Measurements from ENCODE around the gene IL17REL. TPM values are rescaled to one million over a fixed set of nuclear protein-coding genes. Genes with fewer than 3 reads are reported as not detected.

Gene IL17REL
- total RNA-seq, 1 donor from 2014 or later = not detected

DNA sequence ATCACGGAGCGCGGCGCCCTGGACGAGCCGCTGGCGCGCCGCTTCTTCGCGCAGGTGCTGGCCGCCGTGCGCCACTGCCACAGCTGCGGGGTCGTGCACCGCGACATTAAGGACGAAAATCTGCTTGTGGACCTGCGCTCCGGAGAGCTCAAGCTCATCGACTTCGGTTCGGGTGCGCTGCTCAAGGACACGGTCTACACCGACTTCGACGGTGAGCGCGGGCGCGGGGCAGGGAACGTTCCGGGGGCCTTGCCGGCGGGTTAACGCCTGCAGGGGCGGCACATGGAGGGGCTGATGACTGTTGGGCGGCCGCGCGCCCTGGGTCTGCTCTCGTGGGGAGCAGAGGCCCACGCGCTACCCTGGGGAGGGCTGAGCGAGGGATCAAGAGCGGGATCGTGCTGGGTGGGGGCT is 51.0 kb downstream of the IL17REL start:
- TF ChIP-seq POLR2AphosphoS5 (IDR thresholded peaks at IDR 0.05; ENCODE audit: insufficient read depth in 1 of 2, low read depth in 1 of 2) (peak in 1 of 2 donors; percentile 58), POLR2A (IDR thresholded peaks at IDR 0.05) (no peak)
- TF ChIP-seq, protein P1, sequence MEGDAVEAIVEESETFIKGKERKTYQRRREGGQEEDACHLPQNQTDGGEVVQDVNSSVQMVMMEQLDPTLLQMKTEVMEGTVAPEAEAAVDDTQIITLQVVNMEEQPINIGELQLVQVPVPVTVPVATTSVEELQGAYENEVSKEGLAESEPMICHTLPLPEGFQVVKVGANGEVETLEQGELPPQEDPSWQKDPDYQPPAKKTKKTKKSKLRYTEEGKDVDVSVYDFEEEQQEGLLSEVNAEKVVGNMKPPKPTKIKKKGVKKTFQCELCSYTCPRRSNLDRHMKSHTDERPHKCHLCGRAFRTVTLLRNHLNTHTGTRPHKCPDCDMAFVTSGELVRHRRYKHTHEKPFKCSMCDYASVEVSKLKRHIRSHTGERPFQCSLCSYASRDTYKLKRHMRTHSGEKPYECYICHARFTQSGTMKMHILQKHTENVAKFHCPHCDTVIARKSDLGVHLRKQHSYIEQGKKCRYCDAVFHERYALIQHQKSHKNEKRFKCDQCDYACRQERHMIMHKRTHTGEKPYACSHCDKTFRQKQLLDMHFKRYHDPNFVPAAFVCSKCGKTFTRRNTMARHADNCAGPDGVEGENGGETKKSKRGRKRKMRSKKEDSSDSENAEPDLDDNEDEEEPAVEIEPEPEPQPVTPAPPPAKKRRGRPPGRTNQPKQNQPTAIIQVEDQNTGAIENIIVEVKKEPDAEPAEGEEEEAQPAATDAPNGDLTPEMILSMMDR (IDR thresholded peaks at IDR 0.05) = no peak
- H3K27me3 ChIP-seq = no peaks in the 10 kb centered on the region
- peaks cover 53% of the 10 kb centered on the region for H3K4me1 ChIP-seq
- peaks cover 0 to 25% of the 10 kb centered on the region in 2 donors for H3K36me3 ChIP-seq
- H3K4me3 ChIP-seq = peak overlapping the region; percentile 76 to 100
- peak overlapping the region; percentile 89 for H3K27ac ChIP-seq
- intact Hi-C loops (cut with DNase I) = loop anchor here (2.0 kb wide), 1 partner anchor 25 kb away; no protein-coding TSS in a partner anchor
- DNase-seq (ENCODE audit: extremely low spot score in 2 of 2) = no peak
- H3K9me3 ChIP-seq = no peaks in the 10 kb centered on the region

DNA sequence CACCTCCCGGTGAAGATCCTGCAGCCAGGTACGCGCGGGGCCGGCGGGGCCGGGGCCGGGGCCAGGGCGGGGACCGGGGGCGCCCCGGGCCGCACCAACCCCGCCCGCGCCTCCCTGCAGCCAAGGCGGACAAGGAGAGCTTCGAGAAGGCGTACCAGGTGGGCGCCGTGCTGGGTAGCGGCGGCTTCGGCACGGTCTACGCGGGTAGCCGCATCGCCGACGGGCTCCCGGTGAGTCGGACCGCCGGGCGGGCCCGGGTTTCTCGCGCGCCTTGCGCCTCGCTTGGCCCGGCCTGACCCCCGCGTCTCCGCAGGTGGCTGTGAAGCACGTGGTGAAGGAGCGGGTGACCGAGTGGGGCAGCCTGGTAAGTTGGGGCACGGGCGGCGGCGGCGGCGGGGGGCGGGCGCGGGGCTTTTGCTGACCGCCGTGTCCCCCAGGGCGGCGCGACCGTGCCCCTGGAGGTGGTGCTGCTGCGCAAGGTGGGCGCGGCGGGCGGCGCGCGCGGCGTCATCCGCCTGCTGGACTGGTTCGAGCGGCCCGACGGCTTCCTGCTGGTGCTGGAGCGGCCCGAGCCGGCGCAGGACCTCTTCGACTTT is 51.5 kb downstream of the IL17REL start:
- intact Hi-C loops (cut with DNase I) = loop anchor here (2.0 kb wide), 1 partner anchor 24 kb away; no protein-coding TSS in a partner anchor
- Histone ChIP-seq H3K27me3 (no peaks in the 10 kb centered on the region), H3K27ac (peak overlapping the region; percentile 89), H3K36me3 (peaks cover 0 to 25% of the 10 kb centered on the region in 2 donors), H3K4me3 (peak overlapping the region; percentile 76 to 100), H3K4me1 (peaks cover 48% of the 10 kb centered on the region), H3K9me3 (no peaks in the 10 kb centered on the region)
- TF ChIP-seq, protein P1 (IDR thresholded peaks at IDR 0.05) = no peak
- TF ChIP-seq POLR2A (IDR thresholded peaks at IDR 0.05) (no peak), POLR2AphosphoS5 (IDR thresholded peaks at IDR 0.05; ENCODE audit: insufficient read depth in 1 of 2, low read depth in 1 of 2) (no peak)
- DNase-seq (ENCODE audit: extremely low spot score in 2 of 2) = no peak

DNA sequence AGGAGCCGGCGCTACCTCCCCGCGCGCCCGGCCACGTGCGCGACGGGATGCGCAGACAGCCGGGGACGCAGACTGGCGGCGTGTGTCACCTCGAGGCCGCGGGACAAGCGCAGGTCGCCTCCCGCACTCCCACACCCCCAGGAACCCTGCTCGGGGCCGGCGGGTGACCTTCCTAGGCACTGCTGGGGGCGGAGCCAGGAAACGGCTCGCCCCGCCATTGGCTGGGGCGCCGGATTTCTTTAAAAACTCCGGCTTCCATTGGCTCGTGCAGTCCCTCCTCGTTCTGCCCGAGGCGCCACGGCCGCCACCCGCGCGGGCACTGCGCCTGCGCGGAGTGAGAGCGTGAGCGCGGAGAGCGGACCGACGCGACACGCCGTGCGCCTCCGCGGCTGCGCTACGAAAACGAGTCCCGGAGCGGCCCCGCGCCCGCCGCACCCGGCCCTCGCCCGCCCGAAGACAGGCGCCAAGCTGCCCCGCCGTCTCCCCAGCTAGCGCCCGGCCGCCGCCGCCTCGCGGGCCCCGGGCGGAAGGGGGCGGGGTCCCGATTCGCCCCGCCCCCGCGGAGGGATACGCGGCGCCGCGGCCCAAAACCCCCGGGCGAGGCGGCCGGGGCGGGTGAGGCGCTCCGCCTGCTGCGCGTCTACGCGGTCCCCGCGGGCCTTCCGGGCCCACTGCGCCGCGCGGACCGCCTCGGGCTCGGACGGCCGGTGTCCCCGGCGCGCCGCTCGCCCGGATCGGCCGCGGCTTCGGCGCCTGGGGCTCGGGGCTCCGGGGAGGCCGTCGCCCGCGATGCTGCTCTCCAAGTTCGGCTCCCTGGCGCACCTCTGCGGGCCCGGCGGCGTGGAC is 52.2 kb downstream of the IL17REL start, which contains the start of gene PIM3:
Gene PIM3 (plus strand): TSS at position 614 of the 846 bp plus-strand sequence. CDS start 176 bp downstream, at position 790.
- DNase-seq (ENCODE audit: extremely low spot score in 2 of 2) = no peak

DNA sequence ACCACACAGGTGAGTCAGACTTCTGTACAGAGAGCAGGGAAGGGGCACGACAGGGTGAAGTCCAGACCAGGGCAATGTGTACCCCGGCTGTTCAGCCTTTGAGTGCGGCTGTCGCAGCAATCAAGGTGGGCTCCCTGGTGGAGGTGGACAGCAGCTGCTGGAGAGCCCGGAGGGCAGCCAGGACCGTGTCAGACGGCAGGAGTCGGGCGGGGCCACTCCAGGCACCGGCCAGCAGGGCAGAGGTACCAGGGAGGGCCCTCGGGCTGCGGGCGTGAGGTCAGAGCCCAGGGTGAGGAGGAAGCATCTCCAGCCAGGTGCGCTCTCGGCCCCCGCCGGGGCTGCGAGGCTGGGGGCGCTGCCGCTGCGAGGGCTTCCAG is 52.8 kb downstream of the IL17REL start:
- DNase-seq (ENCODE audit: extremely low spot score in 2 of 2) = no peak
- no peak for TF ChIP-seq POLR2A (IDR thresholded peaks at IDR 0.05)
- TF ChIP-seq, protein P1 (IDR thresholded peaks at IDR 0.05) = peak in 1 of 3 experiments; percentile 11
- Histone ChIP-seq H3K9me3 (no peaks in the 10 kb centered on the region), H3K4me3 (peak overlapping the region; percentile 76 to 100), H3K27ac (peak overlapping the region; percentile 89), H3K36me3 (peaks cover 0 to 25% of the 10 kb centered on the region in 2 donors), H3K4me1 (peaks cover 37% of the 10 kb centered on the region), H3K27me3 (no peaks in the 10 kb centered on the region)
- intact Hi-C loops (cut with DNase I) = loop anchor here (2.0 kb wide), 1 partner anchor 23 kb away; no protein-coding TSS in a partner anchor

More for the DNA sequence above, 52.2 kb downstream of the IL17REL start, which contains the start of gene PIM3:
- H3K4me1 ChIP-seq = peaks cover 40% of the 10 kb centered on the region
- intact Hi-C loops (cut with DNase I) = loop anchor here (2.0 kb wide), 1 partner anchor 24 kb away; no protein-coding TSS in a partner anchor
- H3K9me3 ChIP-seq = no peaks in the 10 kb centered on the region
- peaks cover 0 to 25% of the 10 kb centered on the region in 2 donors for H3K36me3 ChIP-seq
- H3K27me3 ChIP-seq = no peaks in the 10 kb centered on the region
- H3K4me3 ChIP-seq = peak within 1 kb of the TSS; percentile 76 to 100
- TF ChIP-seq POLR2AphosphoS5 (IDR thresholded peaks at IDR 0.05; ENCODE audit: insufficient read depth in 1 of 2, low read depth in 1 of 2) (peak; percentile 63 to 83), POLR2A (IDR thresholded peaks at IDR 0.05) (peak in 1 of 2 donors; percentile 95)
- TF ChIP-seq, protein P1 (IDR thresholded peaks at IDR 0.05) = no peak
- H3K27ac ChIP-seq = peak within 1 kb of the TSS; percentile 89
